ENCODE results near the gene KDM5C. TPM values are rescaled to one million over a fixed set of nuclear protein-coding genes. Genes with fewer than 3 reads are reported as not detected.

The KDM5C gene
- total and polyA plus RNA-seq, 2 of the 8 experiments (the other 6 are each of a cell fraction or from before 2014, with no cell fraction given) = 42.4 to 82.2 TPM

- Histone ChIP-seq H3K79me2 (ENCODE audit: control insufficient read depth in 1 of 2, insufficient read depth in 2 of 2, low read length in 2 of 2) (no peaks in the 10 kb centered on the region), H2BK5ac (ENCODE audit: low read depth, low read length) (no peak overlapping the region), H3K14ac (ENCODE audit: insufficient read length) (no peak overlapping the region), H3K4ac (replicated peaks; ENCODE audit: insufficient read length, low read depth, low read length) (no peak overlapping the region), H2BK15ac (ENCODE audit: low read length) (no peak overlapping the region), H3K4me2 (ENCODE audit: insufficient read depth in 1 of 2, low read depth in 2 of 2, low read length in 2 of 2) (no peak overlapping the region), H3K56ac (replicated peaks; ENCODE audit: insufficient read length, low read depth, low read length) (no peak overlapping the region), H4K8ac (ENCODE audit: extremely low read depth, insufficient read depth, low read length) (no peak overlapping the region), H3K79me1 (ENCODE audit: low read depth, low read length) (no peaks in the 10 kb centered on the region), H3K27ac (ENCODE audit: low read depth, low read length) (no peak overlapping the region), H3K27me3 (replicated peaks in 1 of 4; ENCODE audit: control insufficient read depth in 3 of 4, extremely low read depth in 1 of 4, insufficient read depth in 3 of 4, low read length in 3 of 4) (no peaks in the 10 kb centered on the region), H4K91ac (replicated peaks; ENCODE audit: insufficient read length, low read length) (no peak overlapping the region), H2BK12ac (ENCODE audit: low read depth, low read length) (no peak overlapping the region), H2AFZ (ENCODE audit: low read length) (no peak overlapping the region), H3K18ac (ENCODE audit: extremely low read depth, low read length) (no peak overlapping the region), H3K4me3 (ENCODE audit: extremely low read depth in 1 of 4, insufficient read depth in 2 of 4, low read depth in 3 of 4, low read length in 4 of 4) (no peak overlapping the region), H3K4me1 (replicated peaks in 1 of 4; ENCODE audit: control insufficient read depth in 3 of 4, insufficient read depth in 4 of 4, low read length in 3 of 4) (no peaks in the 10 kb centered on the region; a peak in 1 of 7 replicates), H2BK20ac (ENCODE audit: low read length) (no peak overlapping the region), H3K9me3 (ENCODE audit: insufficient read depth in 2 of 2, low read depth in 1 of 2, low read length in 1 of 2) (no peaks in the 10 kb centered on the region), H3K23ac (ENCODE audit: insufficient read length) (no peak overlapping the region), H4K5ac (ENCODE audit: insufficient read length, low read depth, low read length) (no peak overlapping the region), H2BK120ac (replicated peaks; ENCODE audit: low read depth, low read length) (no peak overlapping the region), H3K9ac (replicated peaks in 1 of 4; ENCODE audit: extremely low read depth in 1 of 4, low read depth in 3 of 4, low read length in 3 of 4) (no peak overlapping the region), H3K23me2 (ENCODE audit: low read depth, low read length) (no peaks in the 10 kb centered on the region), H4K20me1 (replicated peaks in 1 of 2; ENCODE audit: control insufficient read depth in 1 of 2, insufficient read depth in 2 of 2, low read length in 2 of 2) (no peaks in the 10 kb centered on the region), H3K36me3 (ENCODE audit: control insufficient read depth in 2 of 4, insufficient read depth in 4 of 4, low read length in 3 of 4) (no peaks in the 10 kb centered on the region), H2AK5ac (ENCODE audit: low read depth, low read length) (no peak overlapping the region)
- DNase-seq (ENCODE audit: low read depth in 1 of 2, low spot score in 2 of 2) = no peak
- TF ChIP-seq CTCF (IDR thresholded peaks at IDR 0.05; ENCODE audit: control extremely low read depth in 1 of 3, insufficient read depth in 1 of 3, low read depth in 1 of 3, low read length in 3 of 3) = no peak
- ChIA-PET CTCF (ENCODE audit: partially characterized antibody) (interaction anchor here (1.1 kb wide), 1 partner anchor 109 kb away, joined by 3 read pairs; no protein-coding TSS in a partner anchor), POLR2A (ENCODE audit: partially characterized antibody) (no interaction called here)
- no peak for FAIRE-seq
- WGBS, 2 experiments (ENCODE audit: extremely low coverage in 1 of 2, insufficient coverage in 1 of 2, insufficient read length in 1 of 2, insufficient replicate concordance in 2 of 2, low coverage in 1 of 2, low lambda C conversion rate in 2 of 2, missing lambda C conversion rate in 1 of 2) = 91% methylated on average over 6 of the region's 6 CpGs; no CpG with 5 or more reads in 1 of the 2 experiments
Observed at GRCh38 chrX:53160297-53160983, 64.6 kb downstream of the KDM5C start.

Measured in H1 (cell line).